ENCODE results near the gene MEGF9. TPM values are rescaled to one million over a fixed set of nuclear protein-coding genes. Genes with fewer than 3 reads are reported as not detected.

The MEGF9 gene
- total RNA-seq, 2 donors from 2014 or later = 9.9 to 10.2 TPM

GRCh38 chr9:120741191-120741590 lies 26.9 kb upstream of the MEGF9 start:
- no peak overlapping the region for H3K27ac Mint-ChIP-seq
- DNase-seq (no peak), ATAC-seq (no peak)
- no peaks in the 10 kb centered on the region for H3K36me3 Mint-ChIP-seq (ENCODE audit: low read depth)
- no peaks in the 10 kb centered on the region for H3K4me1 Mint-ChIP-seq
- no peak overlapping the region for H3K4me3 Mint-ChIP-seq
- no peaks in the 10 kb centered on the region for H3K27me3 Mint-ChIP-seq
- H3K9me3 ChIP-seq (ENCODE audit: control insufficient read depth, low read length, poor library complexity, severe bottlenecking) = no peaks in the 10 kb centered on the region

- DNase-seq = no peak
- H3K4me1 Mint-ChIP-seq = no peaks in the 10 kb centered on the region
- no peaks in the 10 kb centered on the region for H3K9me3 ChIP-seq (ENCODE audit: control insufficient read depth, low read length, poor library complexity, severe bottlenecking)
- no peaks in the 10 kb centered on the region for H3K36me3 Mint-ChIP-seq (ENCODE audit: low read depth)
- no peaks in the 10 kb centered on the region for H3K27me3 Mint-ChIP-seq
- no peak overlapping the region for H3K4me3 Mint-ChIP-seq
- H3K27ac Mint-ChIP-seq = no peak overlapping the region
- no peak for ATAC-seq
Measured at GRCh38 chr9:120740132-120740531, 25.9 kb upstream of the MEGF9 start.

- Mint-ChIP-seq H3K4me1 (no peaks in the 10 kb centered on the region), H3K4me3 (no peak overlapping the region), H3K36me3 (ENCODE audit: low read depth) (no peaks in the 10 kb centered on the region), H3K27me3 (no peaks in the 10 kb centered on the region), H3K27ac (no peak overlapping the region)
- ATAC-seq (no peak), DNase-seq (no peak)
- no peaks in the 10 kb centered on the region for H3K9me3 ChIP-seq (ENCODE audit: control insufficient read depth, low read length, poor library complexity, severe bottlenecking)
Measured at GRCh38 chr9:120737416-120738165, 23.3 kb upstream of the MEGF9 start.

GRCh38 chr9:120736881-120737280 lies 22.6 kb upstream of the MEGF9 start:
- DNase-seq (no peak), ATAC-seq (no peak)
- H3K27me3 Mint-ChIP-seq = no peaks in the 10 kb centered on the region
- no peaks in the 10 kb centered on the region for H3K36me3 Mint-ChIP-seq (ENCODE audit: low read depth)
- no peaks in the 10 kb centered on the region for H3K4me1 Mint-ChIP-seq
- H3K4me3 Mint-ChIP-seq = no peak overlapping the region
- H3K9me3 ChIP-seq (ENCODE audit: control insufficient read depth, low read length, poor library complexity, severe bottlenecking) = no peaks in the 10 kb centered on the region
- H3K27ac Mint-ChIP-seq = no peak overlapping the region

- H3K4me3 Mint-ChIP-seq = no peak overlapping the region
- H3K4me1 Mint-ChIP-seq = no peaks in the 10 kb centered on the region
- no peaks in the 10 kb centered on the region for H3K36me3 Mint-ChIP-seq (ENCODE audit: low read depth)
- no peaks in the 10 kb centered on the region for H3K9me3 ChIP-seq (ENCODE audit: control insufficient read depth, low read length, poor library complexity, severe bottlenecking)
- DNase-seq = no peak
- no peaks in the 10 kb centered on the region for H3K27me3 Mint-ChIP-seq
- peak overlapping the region; percentile 24 for H3K27ac Mint-ChIP-seq
- no peak for ATAC-seq
Measured at GRCh38 chr9:120735415-120736126, 21.3 kb upstream of the MEGF9 start.

GRCh38 chr9:120734607-120735410 lies 20.5 kb upstream of the MEGF9 start:
- peak overlapping the region; percentile 24 for H3K27ac Mint-ChIP-seq
- no peak overlapping the region for H3K4me3 Mint-ChIP-seq
- H3K4me1 Mint-ChIP-seq = no peaks in the 10 kb centered on the region
- ATAC-seq = no peak
- no peak for DNase-seq
- H3K36me3 Mint-ChIP-seq (ENCODE audit: low read depth) = no peaks in the 10 kb centered on the region
- no peaks in the 10 kb centered on the region for H3K27me3 Mint-ChIP-seq
- H3K9me3 ChIP-seq (ENCODE audit: control insufficient read depth, low read length, poor library complexity, severe bottlenecking) = no peaks in the 10 kb centered on the region

GRCh38 chr9:120733190-120733589 lies 18.9 kb upstream of the MEGF9 start:
- no peaks in the 10 kb centered on the region for H3K9me3 ChIP-seq (ENCODE audit: control insufficient read depth, low read length, poor library complexity, severe bottlenecking)
- DNase-seq (no peak), ATAC-seq (no peak)
- H3K27ac Mint-ChIP-seq = no peak overlapping the region
- no peaks in the 10 kb centered on the region for H3K4me1 Mint-ChIP-seq
- no peaks in the 10 kb centered on the region for H3K27me3 Mint-ChIP-seq
- no peak overlapping the region for H3K4me3 Mint-ChIP-seq
- no peaks in the 10 kb centered on the region for H3K36me3 Mint-ChIP-seq (ENCODE audit: low read depth)

GRCh38 chr9:120730654-120731514 lies 16.6 kb upstream of the MEGF9 start:
- Mint-ChIP-seq H3K4me3 (no peak overlapping the region), H3K36me3 (ENCODE audit: low read depth) (peaks cover 3% of the 10 kb centered on the region), H3K27me3 (no peaks in the 10 kb centered on the region), H3K27ac (no peak overlapping the region), H3K4me1 (peaks cover 5% of the 10 kb centered on the region)
- DNase-seq (no peak), ATAC-seq (no peak)
- H3K9me3 ChIP-seq (ENCODE audit: control insufficient read depth, low read length, poor library complexity, severe bottlenecking) = no peaks in the 10 kb centered on the region

GRCh38 chr9:120729791-120730241 lies 15.5 kb upstream of the MEGF9 start:
- Mint-ChIP-seq H3K36me3 (ENCODE audit: low read depth) (peaks cover 3% of the 10 kb centered on the region), H3K4me3 (no peak overlapping the region), H3K27me3 (no peaks in the 10 kb centered on the region), H3K4me1 (peaks cover 5% of the 10 kb centered on the region), H3K27ac (no peak overlapping the region)
- H3K9me3 ChIP-seq (ENCODE audit: control insufficient read depth, low read length, poor library complexity, severe bottlenecking) = no peaks in the 10 kb centered on the region
- DNase-seq = no peak
- ATAC-seq = no peak

- no peaks in the 10 kb centered on the region for H3K27me3 Mint-ChIP-seq
- H3K27ac Mint-ChIP-seq = no peak overlapping the region
- H3K4me3 Mint-ChIP-seq = no peak overlapping the region
- H3K4me1 Mint-ChIP-seq = peaks cover 5% of the 10 kb centered on the region
- ATAC-seq (no peak), DNase-seq (no peak)
- peaks cover 3% of the 10 kb centered on the region for H3K36me3 Mint-ChIP-seq (ENCODE audit: low read depth)
- no peaks in the 10 kb centered on the region for H3K9me3 ChIP-seq (ENCODE audit: control insufficient read depth, low read length, poor library complexity, severe bottlenecking)
Measured at GRCh38 chr9:120726484-120726883, 12.2 kb upstream of the MEGF9 start.

GRCh38 chr9:120725907-120726306 lies 11.6 kb upstream of the MEGF9 start:
- Mint-ChIP-seq H3K36me3 (ENCODE audit: low read depth) (peaks cover 3% of the 10 kb centered on the region), H3K27ac (no peak overlapping the region), H3K4me1 (peaks cover 5% of the 10 kb centered on the region), H3K27me3 (no peaks in the 10 kb centered on the region), H3K4me3 (no peak overlapping the region)
- ATAC-seq (no peak), DNase-seq (no peak)
- no peaks in the 10 kb centered on the region for H3K9me3 ChIP-seq (ENCODE audit: control insufficient read depth, low read length, poor library complexity, severe bottlenecking)

GRCh38 chr9:120724757-120725400 lies 10.6 kb upstream of the MEGF9 start:
- Mint-ChIP-seq H3K4me1 (peaks cover 5% of the 10 kb centered on the region), H3K27me3 (no peaks in the 10 kb centered on the region), H3K27ac (no peak overlapping the region), H3K4me3 (no peak overlapping the region), H3K36me3 (ENCODE audit: low read depth) (peaks cover 3% of the 10 kb centered on the region)
- DNase-seq (no peak), ATAC-seq (no peak)
- H3K9me3 ChIP-seq (ENCODE audit: control insufficient read depth, low read length, poor library complexity, severe bottlenecking) = no peaks in the 10 kb centered on the region
